GM12891 (cell line): Measurements from ENCODE around the gene PTPRD.

Experiments
- DNase-seq: peaks from one replicate; pipeline ENCODE4 v3.0.0; 2011; ENCODE audit warnings: low spot score; ENCODE audit not compliant: insufficient read length
- FAIRE-seq: peaks from 2 replicates; lab custom pipeline; 2011; peaks lifted over from hg19 to GRCh38; lab: Jason Lieb, UNC
- PAX5 ChIP-seq: IDR thresholded peaks from 2 replicates; pipeline ENCODE4 v1.6.1; 2011; ENCODE audit warnings: low read length, moderate library complexity, mild to moderate bottlenecking; ENCODE audit not compliant: insufficient read depth, severe bottlenecking
- POLR2A ChIP-seq: IDR thresholded peaks from 2 replicates; pipeline ENCODE4 v1.6.1; 2011; ENCODE audit warnings: low read depth, low read length, control low read depth
- POLR2AphosphoS5 ChIP-seq: IDR thresholded peaks from 2 replicates; pipeline ENCODE4 v1.6.1; 2011; ENCODE audit warnings: low read depth, low read length, control low read depth
- POU2F2 ChIP-seq: IDR thresholded peaks from 2 replicates; pipeline ENCODE4 v1.6.1; 2011; ENCODE audit warnings: low read depth, mild to moderate bottlenecking, control low read depth, low read length, moderate library complexity
- SPI1 ChIP-seq: IDR thresholded peaks from 2 replicates; pipeline ENCODE4 v1.6.1; 2011; ENCODE audit warnings: low read depth, low read length, control low read depth
- TAF1 ChIP-seq: IDR thresholded peaks from 2 replicates; pipeline ENCODE4 v1.6.1; 2011; ENCODE audit warnings: low read depth, low read length, control low read depth

Gene PTPRD

DNA sequence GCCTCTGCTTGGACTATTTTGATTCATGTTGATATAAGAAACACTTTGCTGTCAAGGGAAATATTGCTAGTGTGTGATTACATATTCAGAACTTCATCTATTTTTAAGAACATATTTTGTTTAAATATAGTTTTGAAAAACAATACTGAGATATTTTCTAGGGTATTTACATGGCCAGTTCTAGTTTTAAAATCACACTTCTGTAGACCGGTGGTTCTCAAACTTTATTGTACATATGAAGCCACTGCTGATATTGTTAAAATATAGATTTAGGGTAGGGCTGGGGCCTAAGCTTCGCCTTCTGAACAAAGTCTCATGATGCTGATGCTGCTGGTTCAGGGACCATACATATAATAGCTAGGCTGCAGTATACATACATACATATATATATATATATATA, 1000.0 kb downstream of the PTPRD start:
- FAIRE-seq (no peak), DNase-seq (no peak)
- TF ChIP-seq TAF1 (no peak), POU2F2 (no peak), SPI1 (no peak), POLR2A (no peak), POLR2AphosphoS5 (no peak), PAX5 (no peak)

DNA sequence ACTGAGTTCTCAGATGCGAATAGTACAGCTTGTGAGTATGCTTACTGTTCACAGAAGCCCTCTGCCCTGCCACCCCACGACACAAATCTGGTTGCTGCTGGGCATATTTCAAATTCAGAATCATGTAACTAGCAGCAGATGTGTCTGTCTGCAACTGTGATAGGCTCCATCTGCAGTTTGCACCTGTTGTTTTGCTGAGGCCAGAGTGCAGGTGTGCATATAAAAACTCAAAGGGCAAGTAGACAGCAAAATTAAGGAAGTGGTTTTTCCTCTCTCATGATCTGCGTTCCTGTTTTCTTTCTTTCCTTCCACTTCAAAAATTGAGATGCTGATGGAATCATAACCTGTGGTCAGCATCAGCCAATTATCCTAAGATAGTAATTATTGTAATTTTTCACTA, 1000.5 kb downstream of the PTPRD start:
- no peak for FAIRE-seq

DNA sequence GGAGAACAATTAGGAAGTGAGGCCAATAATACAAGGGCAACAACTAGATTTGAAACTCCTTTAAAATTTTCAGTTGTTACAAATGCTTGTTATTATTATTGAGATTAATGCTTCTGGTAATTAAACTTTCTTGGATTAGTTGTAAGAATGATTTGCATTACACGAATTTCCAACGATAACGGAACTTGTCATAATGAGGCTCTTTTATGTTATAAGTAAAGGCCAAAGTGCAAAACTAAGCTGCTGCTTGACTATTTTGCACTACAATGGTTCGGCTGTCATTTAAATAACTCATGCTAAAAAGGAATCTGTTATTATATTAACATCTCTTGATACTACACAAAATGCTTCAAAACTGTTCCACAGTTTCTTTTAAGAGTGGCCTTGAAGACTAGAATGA, 1007.1 kb downstream of the PTPRD start:
- DNase-seq, result no peak
- FAIRE-seq, result no peak
- TF ChIP-seq PAX5, result no peak

More for the DNA sequence above, 1000.5 kb downstream of the PTPRD start:
- TF ChIP-seq SPI1, result peak; percentile 81
- TF ChIP-seq POLR2A, result no peak
- TF ChIP-seq PAX5, result no peak
- DNase-seq, result no peak

DNA sequence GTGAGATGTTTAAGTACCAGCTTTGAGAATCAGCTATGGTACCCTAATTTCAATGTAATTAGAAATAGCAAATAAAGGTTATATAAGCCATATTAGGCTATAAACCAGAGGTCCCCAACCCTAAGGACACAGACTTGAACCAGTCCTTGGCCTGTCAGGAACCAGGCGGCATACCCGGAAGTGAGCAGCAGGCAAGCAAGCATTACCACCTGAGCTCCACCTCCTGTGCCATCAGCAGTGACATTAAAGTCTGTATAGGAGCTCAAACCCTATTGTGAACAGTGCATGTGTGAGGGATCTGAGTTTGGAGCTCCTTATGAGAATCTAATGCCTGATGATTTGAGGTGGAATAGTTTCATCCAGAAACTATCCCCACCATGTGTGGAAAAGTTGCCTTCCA, 1009.5 kb downstream of the PTPRD start:
- TF ChIP-seq TAF1, result no peak
- TF ChIP-seq SPI1, result no peak
- no peak for TF ChIP-seq POU2F2
- no peak for TF ChIP-seq POLR2A
- TF ChIP-seq PAX5, result no peak
- TF ChIP-seq POLR2AphosphoS5, result no peak
- DNase-seq, result no peak
- no peak for FAIRE-seq

DNA sequence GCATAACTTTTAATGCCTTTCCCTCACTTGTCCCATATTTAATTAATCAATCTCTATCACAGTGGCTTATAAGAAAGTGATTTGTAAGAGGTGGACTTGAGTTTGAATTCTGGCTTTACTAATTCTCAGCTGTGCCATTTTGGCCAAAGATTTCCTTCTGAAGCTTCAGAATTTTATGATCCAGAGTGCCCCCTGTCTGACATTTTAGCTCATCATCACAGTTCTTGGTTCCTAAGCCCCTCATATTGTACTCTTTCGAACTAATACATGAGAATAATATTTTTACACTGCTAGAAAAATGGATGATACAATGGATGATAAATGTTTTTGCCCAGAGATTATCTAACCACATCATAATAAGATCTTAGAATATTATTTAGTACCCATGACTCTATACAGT, 1014.1 kb downstream of the PTPRD start:
- no peak for FAIRE-seq
- TF ChIP-seq SPI1 (no peak), POU2F2 (no peak), PAX5 (no peak), TAF1 (no peak), POLR2AphosphoS5 (no peak), POLR2A (no peak)
- DNase-seq, result no peak

DNA sequence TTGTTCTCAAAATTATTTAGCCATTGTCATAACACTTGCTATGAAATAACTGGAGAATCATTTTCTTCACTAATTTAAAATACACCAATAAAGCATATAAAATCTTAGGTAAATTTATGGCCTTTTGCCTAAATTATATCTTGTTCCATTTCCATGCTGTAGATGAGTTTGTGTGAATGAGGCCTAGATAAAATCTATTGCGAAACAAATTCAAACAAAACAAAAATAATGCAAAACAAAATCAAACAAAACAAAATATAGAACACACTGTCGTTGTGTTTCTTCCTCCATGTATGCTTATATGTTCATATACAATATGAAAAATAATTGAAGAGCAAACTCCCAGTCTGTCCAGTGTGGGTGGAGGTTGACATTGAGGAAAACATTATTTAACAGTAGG, 1020.7 kb downstream of the PTPRD start:
- TF ChIP-seq POLR2AphosphoS5, result no peak
- no peak for TF ChIP-seq POLR2A
- no peak for TF ChIP-seq SPI1
- TF ChIP-seq POU2F2, result no peak
- no peak for TF ChIP-seq PAX5
- no peak for TF ChIP-seq TAF1
- DNase-seq (no peak), FAIRE-seq (no peak)

- TF ChIP-seq TAF1 (no peak), SPI1 (no peak), POU2F2 (no peak), PAX5 (no peak), POLR2AphosphoS5 (no peak), POLR2A (no peak)
- DNase-seq (no peak), FAIRE-seq (no peak)
Observed at GRCh38 chr9:9585920-9586319, 1026.9 kb downstream of the PTPRD start.

DNA sequence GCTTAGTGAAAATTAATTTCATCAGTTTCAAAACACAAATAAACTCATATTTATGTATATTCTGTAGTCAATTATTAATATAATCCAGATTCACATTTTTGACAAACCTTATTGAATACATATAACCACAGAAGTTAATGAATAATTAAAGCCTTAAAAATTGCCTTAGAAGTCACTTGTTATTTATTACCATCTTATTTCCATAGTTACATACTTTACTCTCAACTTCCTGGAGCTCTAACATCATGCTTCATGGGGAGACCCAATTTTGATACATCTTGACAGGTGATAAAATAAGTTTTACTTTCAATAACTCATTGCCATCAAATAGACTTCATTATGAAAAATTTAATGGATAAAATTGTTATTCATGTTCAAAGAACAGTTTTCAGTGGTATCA, 1038.7 kb downstream of the PTPRD start:
- TF ChIP-seq POLR2AphosphoS5, result no peak
- no peak for TF ChIP-seq SPI1
- TF ChIP-seq POU2F2, result no peak
- no peak for TF ChIP-seq POLR2A
- TF ChIP-seq TAF1, result no peak
- no peak for TF ChIP-seq PAX5
- FAIRE-seq (no peak), DNase-seq (no peak)

- FAIRE-seq (no peak), DNase-seq (no peak)
Observed at GRCh38 chr9:9565700-9566099, 1047.1 kb downstream of the PTPRD start.

DNA sequence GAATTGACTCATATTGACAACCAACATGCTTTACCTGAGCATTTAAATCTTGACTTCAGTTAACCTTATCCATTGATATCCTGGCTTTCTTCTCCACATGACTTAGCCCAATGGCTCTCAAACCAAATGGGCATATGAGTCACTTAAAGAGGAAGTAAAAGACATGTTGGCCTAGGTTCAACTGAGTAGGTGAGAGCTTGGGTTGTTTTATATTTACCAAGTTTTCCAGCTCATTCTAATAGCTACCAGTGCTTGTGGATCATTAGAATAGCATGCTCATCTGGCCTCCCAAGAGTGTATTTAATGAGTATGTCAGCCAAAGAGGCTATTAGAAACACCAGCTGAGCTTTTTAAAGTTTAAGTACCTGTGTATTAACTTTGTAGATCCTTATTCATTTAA, 1049.0 kb downstream of the PTPRD start:
- no peak for TF ChIP-seq POLR2AphosphoS5
- TF ChIP-seq TAF1, result no peak
- TF ChIP-seq PAX5, result no peak
- TF ChIP-seq POLR2A, result no peak
- no peak for TF ChIP-seq SPI1
- TF ChIP-seq POU2F2, result no peak
- DNase-seq (no peak), FAIRE-seq (no peak)

More at GRCh38 chr9:9565700-9566099, 1047.1 kb downstream of the PTPRD start:
- TF ChIP-seq POLR2A (no peak), POLR2AphosphoS5 (no peak), PAX5 (no peak), TAF1 (no peak), SPI1 (no peak), POU2F2 (no peak)

DNA sequence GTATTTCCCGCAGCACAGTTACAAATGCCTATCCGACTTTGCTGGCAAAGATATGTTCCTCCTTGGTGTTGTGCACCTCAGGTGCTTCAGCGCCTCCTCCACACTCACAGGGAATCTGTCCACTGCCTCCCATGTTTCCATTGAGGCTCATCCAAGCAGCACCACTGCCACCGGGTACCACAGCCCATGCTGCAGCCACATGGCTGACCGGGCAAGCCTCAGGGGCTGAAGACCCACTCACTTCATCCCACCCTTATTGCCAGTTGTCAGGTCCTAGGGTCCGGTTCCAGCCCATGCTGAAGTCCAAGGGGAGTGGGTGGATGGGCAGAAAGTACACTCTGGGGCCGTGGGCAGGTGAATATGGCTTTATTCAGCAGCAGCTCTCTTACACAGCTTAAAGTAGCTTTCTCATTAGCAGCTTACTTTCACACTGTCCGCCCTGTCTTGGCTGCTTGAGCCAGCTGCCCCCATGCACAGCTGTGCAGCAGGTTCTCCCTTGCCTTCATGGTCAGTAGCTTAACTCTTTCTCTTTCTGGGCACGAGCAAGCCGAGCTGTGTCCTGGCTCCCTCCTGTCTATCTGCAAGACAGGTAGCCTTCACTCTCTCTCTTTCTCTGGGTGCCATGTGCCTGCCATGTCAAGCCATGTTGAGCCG, 1052.3 kb downstream of the PTPRD start:
- FAIRE-seq, result no peak

More for the DNA sequence above, 1052.3 kb downstream of the PTPRD start:
- TF ChIP-seq POLR2A, result no peak
- TF ChIP-seq TAF1, result no peak
- no peak for TF ChIP-seq POU2F2
- TF ChIP-seq SPI1, result no peak
- no peak for TF ChIP-seq POLR2AphosphoS5
- no peak for TF ChIP-seq PAX5
- no peak for DNase-seq
